ENCODE data around the gene POLR1E. TPM values are rescaled to one million over a fixed set of nuclear protein-coding genes. Genes with fewer than 3 reads are reported as not detected.

The POLR1E gene
- total and polyA plus RNA-seq, 2 of the 8 experiments (the other 6 are each of a cell fraction or from before 2014, with no cell fraction given) = 16.0 to 40.0 TPM

- Histone ChIP-seq H3K56ac (replicated peaks; ENCODE audit: insufficient read length, low read depth, low read length) (no peak overlapping the region), H2BK15ac (ENCODE audit: low read length) (no peak overlapping the region), H2AFZ (ENCODE audit: low read length) (no peak overlapping the region), H3K79me1 (ENCODE audit: low read depth, low read length) (peaks cover 12% of the 10 kb centered on the region), H3K4me3 (ENCODE audit: extremely low read depth in 1 of 4, insufficient read depth in 2 of 4, low read depth in 3 of 4, low read length in 4 of 4) (no peak overlapping the region), H3K79me2 (ENCODE audit: control insufficient read depth in 1 of 2, insufficient read depth in 2 of 2, low read length in 2 of 2) (peaks cover 16 to 97% of the 10 kb centered on the region in 2 experiments), H4K91ac (replicated peaks; ENCODE audit: insufficient read length, low read length) (no peak overlapping the region), H4K8ac (ENCODE audit: extremely low read depth, insufficient read depth, low read length) (no peak overlapping the region), H3K4ac (replicated peaks; ENCODE audit: insufficient read length, low read depth, low read length) (no peak overlapping the region), H3K23me2 (ENCODE audit: low read depth, low read length) (no peaks in the 10 kb centered on the region), H3K27me3 (replicated peaks in 1 of 4; ENCODE audit: control insufficient read depth in 3 of 4, extremely low read depth in 1 of 4, insufficient read depth in 3 of 4, low read length in 3 of 4) (no peaks in the 10 kb centered on the region), H2BK12ac (ENCODE audit: low read depth, low read length) (no peak overlapping the region), H3K27ac (ENCODE audit: low read depth, low read length) (no peak overlapping the region), H2BK120ac (replicated peaks; ENCODE audit: low read depth, low read length) (no peak overlapping the region), H2BK20ac (ENCODE audit: low read length) (no peak overlapping the region), H2BK5ac (ENCODE audit: low read depth, low read length) (no peak overlapping the region), H2AK5ac (ENCODE audit: low read depth, low read length) (no peak overlapping the region), H3K4me2 (ENCODE audit: insufficient read depth in 1 of 2, low read depth in 2 of 2, low read length in 2 of 2) (no peak overlapping the region), H3K23ac (ENCODE audit: insufficient read length) (no peak overlapping the region), H3K36me3 (ENCODE audit: control insufficient read depth in 2 of 4, insufficient read depth in 4 of 4, low read length in 3 of 4) (no peaks in the 10 kb centered on the region; a peak in 1 of 8 replicates), H3K9ac (replicated peaks in 1 of 4; ENCODE audit: extremely low read depth in 1 of 4, low read depth in 3 of 4, low read length in 3 of 4) (no peak overlapping the region), H3K4me1 (replicated peaks in 1 of 4; ENCODE audit: control insufficient read depth in 3 of 4, insufficient read depth in 4 of 4, low read length in 3 of 4) (peaks cover 0 to 3% (median 1%) of the 10 kb centered on the region in 4 experiments; a peak in 1 of 7 replicates), H4K20me1 (replicated peaks in 1 of 2; ENCODE audit: control insufficient read depth in 1 of 2, insufficient read depth in 2 of 2, low read length in 2 of 2) (peaks cover 18 to 33% of the 10 kb centered on the region in 2 experiments), H3K18ac (ENCODE audit: extremely low read depth, low read length) (no peak overlapping the region), H3K14ac (ENCODE audit: insufficient read length) (no peak overlapping the region), H4K5ac (ENCODE audit: insufficient read length, low read depth, low read length) (no peak overlapping the region), H3K9me3 (ENCODE audit: insufficient read depth in 2 of 2, low read depth in 1 of 2, low read length in 1 of 2) (no peaks in the 10 kb centered on the region; a peak in 1 of 4 replicates)
- CTCF ChIA-PET (ENCODE audit: partially characterized antibody) = interaction anchor here (0.8 to 1.4 kb wide), 2 partner anchors 38 to 664 kb away, joined by 3 read pairs; no protein-coding TSS in a partner anchor
- DNase-seq (ENCODE audit: low read depth in 1 of 2, low spot score in 2 of 2) = no peak
- 89% methylated on average over 1 of the region's 1 CpG; no CpG with 5 or more reads in 1 of the 2 experiments for WGBS, 2 experiments (ENCODE audit: extremely low coverage in 1 of 2, insufficient coverage in 1 of 2, insufficient read length in 1 of 2, insufficient replicate concordance in 2 of 2, low coverage in 1 of 2, low lambda C conversion rate in 2 of 2, missing lambda C conversion rate in 1 of 2)
- FAIRE-seq = no peak
- POLR2A ChIA-PET (ENCODE audit: partially characterized antibody) = interaction anchor here (0.6 to 1.3 kb wide), 3 partner anchors 9 to 32 kb away, joined by 3 to 6 read pairs (median 3); partner anchors contain the start of gene ZBTB5
- TF ChIP-seq KDM4A (IDR thresholded peaks at IDR 0.05; ENCODE audit: low read depth, low read length, severe bottlenecking) = no peak
- no peak for TF ChIP-seq RXRA (IDR thresholded peaks at IDR 0.05; ENCODE audit: insufficient read depth, low read depth, low read length)
- TF ChIP-seq RAD21 (IDR thresholded peaks at IDR 0.05 in 1 of 2, conservative IDR thresholded peaks at IDR 0.05 in 1 of 2; ENCODE audit: low read depth in 2 of 2, low read length in 2 of 2) = no peak
- TF ChIP-seq YY1 (IDR thresholded peaks at IDR 0.05; ENCODE audit: low read depth, low read length) = no peak
- no peak for TF ChIP-seq EGR1 (IDR thresholded peaks at IDR 0.05; ENCODE audit: borderline replicate concordance, low read depth, low read length)
- TF ChIP-seq CHD1 (IDR thresholded peaks at IDR 0.05; ENCODE audit: low read depth, low read length) = no peak
- TF ChIP-seq ASH2L (IDR thresholded peaks at IDR 0.05; ENCODE audit: low read length) = no peak
These were observed 28.9 kb upstream of the POLR1E start for GRCh38 chr9:37456817-37457216.

Data from H1 (cell line).